Stomach (tissue), 4 donors: Measurements from ENCODE around the gene TBATA.
A peak's percentile ranks its signal among the peaks of the same experiment; 100 is the strongest.

Experiments
- CTCF ChIP-seq, 7 experiments: fragments of 450-650 bp in 4 of 7; fragments of 200-600 bp in 3 of 7; sonication (generic) in 3 of 7; IDR thresholded peaks; one replicate each; pipeline ENCODE4 v1.5.1; 2016 to 2019; ENCODE audit warnings: antibody characterized with exemption in 7 of 7, control low read depth in 2 of 7, mild to moderate bottlenecking in 1 of 7
- EP300 ChIP-seq: sonication (generic); formaldehyde crosslinking; IDR thresholded peaks from one replicate; pipeline ENCODE4 v1.6.1; 2017; ENCODE audit warnings: antibody characterized with exemption
- POLR2A ChIP-seq, 4 donors: fragments of 450-650 bp; IDR thresholded peaks; one replicate each; pipeline ENCODE4 v1.6.1; 2016; ENCODE audit warnings: antibody characterized with exemption in 4 of 4, control low read depth in 2 of 4, mild to moderate bottlenecking in 1 of 4, moderate library complexity in 1 of 4
- POLR2AphosphoS5 ChIP-seq, 3 donors: sonication (generic); formaldehyde crosslinking; IDR thresholded peaks; one replicate each; pipeline ENCODE4 v1.6.1; 2016; ENCODE audit warnings: antibody characterized with exemption in 3 of 3

GRCh38 chr10:70742537-70743429 is 42.4 kb downstream of the TBATA start:
- TF ChIP-seq CTCF (IDR thresholded peaks at IDR 0.05) = no peak
- TF ChIP-seq POLR2A (IDR thresholded peaks at IDR 0.05) = no peak
- TF ChIP-seq POLR2AphosphoS5 (IDR thresholded peaks at IDR 0.05) = peak in 1 of 3 donors; percentile 14
- no peak for TF ChIP-seq EP300
